Measurements from ENCODE around the gene PLB1.

DNA sequence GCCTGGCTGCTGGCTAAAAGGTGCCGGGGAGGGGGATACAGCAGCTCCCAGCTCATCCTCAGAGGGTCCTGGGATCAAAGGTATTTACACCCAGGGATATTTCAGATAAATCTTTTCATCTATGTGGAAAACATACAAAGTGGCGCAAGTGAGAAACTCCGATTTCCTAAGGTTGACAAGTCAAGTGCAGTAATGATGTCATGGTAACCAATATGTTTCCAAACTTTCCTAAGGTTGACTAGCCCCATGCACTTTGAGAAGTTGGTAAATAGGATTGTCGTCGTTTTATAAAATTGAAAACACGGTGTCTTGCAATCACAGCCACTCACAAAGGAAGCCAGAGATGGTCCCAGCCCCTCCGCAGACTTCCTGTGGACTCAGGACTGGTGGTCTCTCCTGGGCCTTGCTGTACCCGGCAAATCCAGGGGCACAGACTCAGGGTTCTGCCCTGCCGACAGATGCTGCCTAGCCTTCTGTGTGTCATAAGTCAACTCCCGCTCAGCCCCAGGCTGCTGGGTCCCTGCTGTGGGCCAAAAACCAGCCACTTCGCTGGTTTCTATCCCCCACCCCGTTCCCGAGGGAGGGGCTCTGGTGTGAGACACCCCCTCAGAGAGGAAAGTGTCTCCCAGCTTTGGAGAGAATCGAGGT lies 144.5 kb downstream of the PLB1 start:
- TF ChIP-seq CTCF (IDR thresholded peaks at IDR 0.05) (no peak), POLR2A (IDR thresholded peaks at IDR 0.05) (no peak)

Data from right lobe of liver (tissue), 4 donors.